HEK293 (cell line): ENCODE measurements around the gene FAM89A.

ENCODE experiments used
- CTCF ChIA-PET: fragments of 350-600 bp; formaldehyde crosslinking; extraction: SDS; loops from one replicate; lab custom pipeline; 2021; ENCODE audit warnings: antibody characterized with exemption; lab: Yijun Ruan, JAX
- POLR2A ChIA-PET: fragments of 300-600 bp; formaldehyde crosslinking; extraction: SDS; loops from one replicate; lab custom pipeline; 2020; ENCODE audit warnings: antibody characterized with exemption, inconsistent platforms; lab: Yijun Ruan, JAX
- H3K27ac ChIP-seq: fragments of 200-500 bp; sonication (Bioruptor generic); 2 replicates; pipeline ENCODE4 v1.5.1; 2014; ENCODE audit warnings: low read depth, low read length, control low read depth, inconsistent platforms; ENCODE audit errors: extremely low read depth
- H3K36me3 ChIP-seq, 2 experiments: fragments of 200-500 bp in 1 of 2; sonication (Bioruptor generic) in 1 of 2; 1 replicate in 1 of 2; 2 replicates in 1 of 2; pipeline ENCODE4 v1.5.1; 2014 to 2017; ENCODE audit warnings: inconsistent platforms in 2 of 2, low read length in 2 of 2; ENCODE audit not compliant: control insufficient read depth in 2 of 2, insufficient read depth in 1 of 2
- H3K4me1 ChIP-seq: fragments of 200-500 bp; sonication (Bioruptor generic); 2 replicates; pipeline ENCODE4 v1.5.1; 2014; ENCODE audit warnings: mild to moderate bottlenecking, low read length, inconsistent platforms; ENCODE audit not compliant: control insufficient read depth, insufficient read depth
- H3K4me3 ChIP-seq: 2 replicates; pipeline ENCODE4 v1.5.1; 2011; ENCODE audit warnings: low read depth, mild to moderate bottlenecking, control low read depth, low read length, moderate library complexity
- H3K9me3 ChIP-seq: fragments of 200-500 bp; sonication (Bioruptor generic); 2 replicates; pipeline ENCODE4 v1.5.1; 2014; ENCODE audit warnings: low read depth, low read length, inconsistent platforms; ENCODE audit not compliant: control insufficient read depth, insufficient read depth
- BCL11A ChIP-seq: fragments of 450-650 bp; formaldehyde crosslinking; IDR thresholded peaks from 2 replicates; pipeline ENCODE4 v1.5.1; 2016; ENCODE audit warnings: low read depth, missing biosample characterization, missing genetic modification characterization
- BCL6B ChIP-seq: fragments of 450-650 bp; formaldehyde crosslinking; IDR thresholded peaks from 2 replicates; pipeline ENCODE4 v1.5.1; 2017; ENCODE audit warnings: missing biosample characterization, missing genetic modification characterization
- CTCF ChIP-seq: fragments of 450-650 bp; formaldehyde crosslinking; IDR thresholded peaks from 2 replicates; pipeline ENCODE4 v1.5.1; 2016; ENCODE audit warnings: missing biosample characterization, missing genetic modification characterization
- HIC1 ChIP-seq: fragments of 450-650 bp; formaldehyde crosslinking; IDR thresholded peaks from 2 replicates; pipeline ENCODE4 v1.5.1; 2016; ENCODE audit warnings: missing biosample characterization, missing genetic modification characterization
- PRDM1 ChIP-seq: fragments of 450-650 bp; formaldehyde crosslinking; IDR thresholded peaks from 2 replicates; pipeline ENCODE4; 2016; ENCODE audit warnings: missing biosample characterization, missing genetic modification characterization
- SP3 ChIP-seq: fragments of 450-650 bp; formaldehyde crosslinking; IDR thresholded peaks from 2 replicates; pipeline ENCODE4 v1.5.1; 2016; ENCODE audit warnings: missing biosample characterization, missing genetic modification characterization
- ZBTB11 ChIP-seq: fragments of 450-650 bp; formaldehyde crosslinking; conservative IDR thresholded peaks from 2 replicates; pipeline ENCODE4 v1.5.1; 2016; ENCODE audit warnings: low read depth, missing biosample characterization, missing genetic modification characterization
- ZBTB21 ChIP-seq: fragments of 450-650 bp; formaldehyde crosslinking; IDR thresholded peaks from 2 replicates; pipeline ENCODE4 v1.5.1; 2017; ENCODE audit warnings: missing biosample characterization, missing genetic modification characterization
- ZNF112 ChIP-seq: fragments of 450-650 bp; formaldehyde crosslinking; IDR thresholded peaks from 2 replicates; pipeline ENCODE4 v1.5.0; 2017; ENCODE audit warnings: missing biosample characterization, missing genetic modification characterization
- ZNF114 ChIP-seq: fragments of 450-650 bp; formaldehyde crosslinking; IDR thresholded peaks from 2 replicates; pipeline ENCODE4 v1.5.0; 2017; ENCODE audit warnings: missing biosample characterization, missing genetic modification characterization
- ZNF175 ChIP-seq: fragments of 450-650 bp; formaldehyde crosslinking; IDR thresholded peaks from 2 replicates; pipeline ENCODE4 v1.5.1; 2016; ENCODE audit warnings: missing biosample characterization, missing genetic modification characterization
- ZNF184 ChIP-seq: fragments of 450-650 bp; IDR thresholded peaks from 2 replicates; pipeline ENCODE4 v1.5.1; 2018; ENCODE audit warnings: missing biosample characterization, mild to moderate bottlenecking, missing genetic modification characterization
- ZNF366 ChIP-seq: fragments of 450-650 bp; formaldehyde crosslinking; conservative IDR thresholded peaks from 2 replicates; pipeline ENCODE4 v1.5.1; 2016; ENCODE audit warnings: missing biosample characterization, missing genetic modification characterization
- ZNF398 ChIP-seq: fragments of 450-650 bp; formaldehyde crosslinking; IDR thresholded peaks from 2 replicates; pipeline ENCODE4 v1.5.1; 2017; ENCODE audit warnings: missing biosample characterization, missing genetic modification characterization
- ZNF416 ChIP-seq: fragments of 450-650 bp; formaldehyde crosslinking; IDR thresholded peaks from 2 replicates; pipeline ENCODE4 v1.5.1; 2016; ENCODE audit warnings: missing biosample characterization, missing genetic modification characterization
- ZNF544 ChIP-seq: fragments of 450-650 bp; formaldehyde crosslinking; IDR thresholded peaks from 2 replicates; pipeline ENCODE4 v1.5.0; 2017; ENCODE audit warnings: missing biosample characterization, missing genetic modification characterization
- ZNF548 ChIP-seq: fragments of 450-650 bp; formaldehyde crosslinking; IDR thresholded peaks from 2 replicates; pipeline ENCODE4 v1.5.1; 2016; ENCODE audit warnings: missing biosample characterization, missing genetic modification characterization
- ZNF561 ChIP-seq: fragments of 450-650 bp; IDR thresholded peaks from 2 replicates; pipeline ENCODE4 v1.5.1; 2018; ENCODE audit warnings: missing biosample characterization, missing genetic modification characterization, borderline replicate concordance
- ZNF571 ChIP-seq: fragments of 450-650 bp; formaldehyde crosslinking; IDR thresholded peaks from 2 replicates; pipeline ENCODE4 v1.5.0; 2017; ENCODE audit warnings: missing biosample characterization, missing genetic modification characterization
- ZNF704 ChIP-seq: fragments of 450-650 bp; formaldehyde crosslinking; IDR thresholded peaks from 2 replicates; pipeline ENCODE4 v1.5.1; 2016; ENCODE audit warnings: missing biosample characterization, missing genetic modification characterization
- ZNF777 ChIP-seq: fragments of 450-650 bp; formaldehyde crosslinking; IDR thresholded peaks from 2 replicates; pipeline ENCODE4 v1.5.1; 2017; ENCODE audit warnings: missing biosample characterization, missing genetic modification characterization, borderline replicate concordance
- ZNF785 ChIP-seq: fragments of 450-650 bp; formaldehyde crosslinking; IDR thresholded peaks from 2 replicates; pipeline ENCODE4 v1.5.1; 2016; ENCODE audit warnings: missing biosample characterization, missing genetic modification characterization
- ZSCAN18 ChIP-seq: fragments of 450-650 bp; formaldehyde crosslinking; IDR thresholded peaks from 2 replicates; pipeline ENCODE4 v1.5.1; 2016; ENCODE audit warnings: missing biosample characterization, missing genetic modification characterization

The FAM89A gene

GRCh38 chr1:231037585-231038517 is 2.2 kb downstream of the FAM89A start:
- H3K9me3 ChIP-seq, result no peaks in the 10 kb centered on the region
- H3K4me1 ChIP-seq, result peaks cover 18% of the 10 kb centered on the region
- no peaks in the 10 kb centered on the region for H3K36me3 ChIP-seq
- POLR2A ChIA-PET, result interaction anchor here (0.6 to 1.9 kb wide), 8 partner anchors 12 to 300 kb away, joined by 3 to 5 read pairs (median 4); partner anchors contain the start of genes ARV1, EXOC8, SPRTN and TRIM67
- CTCF ChIA-PET, result interaction anchor here (0.6 to 1.2 kb wide), 8 partner anchors 22 to 396 kb away, joined by 3 to 9 read pairs (median 3); partner anchors contain the start of gene COG2
- H3K4me3 ChIP-seq, result no peak overlapping the region
- H3K27ac ChIP-seq, result peak overlapping the region; percentile 78
- TF ChIP-seq ZNF175 (tag by site-specific recombination) (no peak), SP3 (tag by site-specific recombination) (no peak), ZNF561 (tag by site-specific recombination) (peak; percentile 91), ZNF114 (tag by site-specific recombination) (no peak), BCL11A (tag by site-specific recombination) (no peak), ZNF777 (tag by site-specific recombination) (no peak), ZNF366 (tag by site-specific recombination) (0 out of 2 replicates have a peak, but pooled peaks have one; percentile 22), ZNF184 (tag by site-specific recombination) (no peak), PRDM1 (tag by site-specific recombination) (no peak), ZBTB21 (peak; percentile 17; the same call in 1 of the 2 replicates), HIC1 (no peak), ZNF704 (tag by site-specific recombination) (no peak), CTCF (tag by site-specific recombination) (no peak), ZNF785 (no peak), BCL6B (tag by site-specific recombination) (no peak), ZNF548 (tag by site-specific recombination) (no peak), ZBTB11 (tag by site-specific recombination) (peak; percentile 21; the same call in 1 of the 2 replicates), ZSCAN18 (tag by site-specific recombination) (no peak), ZNF571 (no peak), ZNF544 (tag by site-specific recombination) (no peak), ZNF112 (tag by site-specific recombination) (no peak), ZNF416 (tag by site-specific recombination) (no peak), ZNF398 (no peak)
